Fibroblast of skin of left biceps (primary cell): Measurements from ENCODE around the gene PDE2A.

Source experiments
- DNase-seq, 2 experiments: peaks; one replicate each; pipeline ENCODE4 v3.0.0-alpha.2; 2013; ENCODE audit warnings: low read depth in 2 of 2

PDE2A gene

GRCh38 chr11:72704783-72705265 lies 30.6 kb upstream of the PDE2A start:
- no peak for DNase-seq

- DNase-seq = no peak
Observed at GRCh38 chr11:72704028-72704782, 30.0 kb upstream of the PDE2A start.

- peak; percentile 67 to 68 for DNase-seq
Observed at GRCh38 chr11:72703267-72704008, 29.2 kb upstream of the PDE2A start.

GRCh38 chr11:72702577-72703241 lies 28.5 kb upstream of the PDE2A start:
- DNase-seq = no peak

GRCh38 chr11:72702096-72702495 lies 27.9 kb upstream of the PDE2A start:
- DNase-seq = no peak

GRCh38 chr11:72701466-72701865 lies 27.2 kb upstream of the PDE2A start:
- DNase-seq = no peak

GRCh38 chr11:72700146-72700545 lies 25.9 kb upstream of the PDE2A start:
- no peak for DNase-seq

GRCh38 chr11:72697814-72698213 lies 23.6 kb upstream of the PDE2A start:
- DNase-seq = no peak

- DNase-seq = no peak
Observed at GRCh38 chr11:72696866-72697700, 22.9 kb upstream of the PDE2A start.

- no peak for DNase-seq
Observed at GRCh38 chr11:72695354-72695753, 21.1 kb upstream of the PDE2A start.

GRCh38 chr11:72693271-72693968 lies 19.2 kb upstream of the PDE2A start:
- DNase-seq = no peak

- DNase-seq = no peak
Observed at GRCh38 chr11:72692498-72693237, 18.4 kb upstream of the PDE2A start.

GRCh38 chr11:72690166-72690565 lies 15.9 kb upstream of the PDE2A start:
- no peak for DNase-seq

GRCh38 chr11:72688929-72689328 lies 14.7 kb upstream of the PDE2A start:
- no peak for DNase-seq

- DNase-seq = no peak
Observed at GRCh38 chr11:72688486-72688885, 14.3 kb upstream of the PDE2A start.

- DNase-seq = no peak
Observed at GRCh38 chr11:72687326-72687725, 13.1 kb upstream of the PDE2A start.

GRCh38 chr11:72686639-72687220 lies 12.5 kb upstream of the PDE2A start:
- peak; percentile 28 to 42 for DNase-seq

GRCh38 chr11:72685560-72686480 lies 11.6 kb upstream of the PDE2A start:
- peak; percentile 51 to 53 for DNase-seq
